ENCODE results near the gene SCGB3A1.

SCGB3A1 gene

DNA sequence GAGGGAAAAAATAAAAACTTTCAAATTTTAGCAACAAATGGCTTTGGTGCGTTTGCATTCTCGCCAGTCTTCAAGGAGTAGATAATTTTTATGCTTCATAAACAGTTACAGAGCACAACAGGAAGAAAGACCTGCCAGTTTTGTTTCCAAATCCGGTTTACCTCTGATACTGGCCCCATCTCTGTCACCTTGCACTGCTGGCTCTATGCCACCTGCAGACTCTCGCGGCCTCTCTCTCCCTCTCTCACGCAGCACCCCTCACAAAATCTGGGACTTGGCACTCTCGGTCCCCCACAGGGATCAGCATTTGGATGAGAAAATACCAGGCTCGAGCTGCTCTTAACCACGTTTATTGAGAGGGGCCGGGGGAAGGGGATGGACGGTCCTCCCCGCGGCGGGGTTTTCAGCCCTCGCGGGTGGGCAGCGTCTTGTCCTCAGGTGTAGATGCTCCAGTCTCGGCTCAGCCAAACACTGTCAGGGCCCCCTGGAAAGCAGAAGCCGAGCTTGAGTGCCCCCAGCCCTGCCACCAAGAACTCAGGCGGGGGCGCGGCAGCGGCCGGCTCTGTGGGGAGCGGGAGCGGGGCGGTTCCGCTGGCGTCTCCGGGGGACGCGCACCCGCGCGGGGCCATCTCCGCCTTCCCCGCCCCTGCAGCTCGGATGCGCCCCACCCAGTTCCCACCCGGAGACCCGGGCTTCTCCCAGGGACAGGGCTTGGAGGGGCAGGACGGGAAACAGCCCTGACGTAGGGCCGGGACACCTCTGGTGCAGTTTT, 1.3 kb downstream of the SCGB3A1 start:
- DNase-seq (ENCODE audit: low read depth in 2 of 2), result no peak

DNA sequence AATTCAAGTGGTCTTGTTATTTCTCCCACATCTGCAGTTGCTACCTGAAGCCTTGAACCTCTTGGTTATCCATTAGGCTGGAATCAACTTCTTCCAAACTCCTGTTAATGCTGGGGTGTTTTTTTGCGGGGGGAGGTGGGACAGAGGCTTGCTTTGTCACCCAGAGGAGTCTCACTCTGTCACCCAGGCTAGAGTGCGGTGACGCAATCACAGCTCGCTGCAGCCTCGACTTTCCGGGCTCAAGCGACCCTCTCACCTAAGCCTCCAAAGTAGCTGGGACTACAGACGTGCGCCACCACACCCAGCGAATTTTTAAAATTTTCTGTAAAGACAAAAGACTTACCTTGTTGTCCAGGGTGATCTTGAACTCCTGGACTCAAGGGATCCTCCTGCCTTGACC, 4.4 kb downstream of the SCGB3A1 start:
- DNase-seq (ENCODE audit: low read depth in 2 of 2), result no peak

DNA sequence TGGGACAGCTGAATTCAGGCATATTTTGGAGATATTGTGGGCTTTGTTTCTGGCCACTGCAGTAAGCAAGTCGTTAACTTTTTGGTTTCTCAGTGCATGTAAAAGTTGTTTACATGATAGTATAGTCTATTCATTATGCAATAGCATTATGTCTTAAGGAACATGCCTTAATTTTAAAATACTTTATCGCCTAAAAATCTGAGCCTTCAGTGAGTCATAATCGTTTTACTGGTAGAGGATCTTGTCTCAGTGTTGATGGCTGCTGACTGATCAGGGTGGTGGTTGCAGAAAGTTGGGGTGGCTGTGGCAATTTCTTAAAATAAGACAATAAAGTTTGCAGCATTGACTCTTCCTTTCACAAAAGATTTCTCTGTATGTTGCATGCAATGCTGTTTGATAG, 5.1 kb downstream of the SCGB3A1 start:
- no peak for DNase-seq (ENCODE audit: low read depth in 2 of 2)

DNA sequence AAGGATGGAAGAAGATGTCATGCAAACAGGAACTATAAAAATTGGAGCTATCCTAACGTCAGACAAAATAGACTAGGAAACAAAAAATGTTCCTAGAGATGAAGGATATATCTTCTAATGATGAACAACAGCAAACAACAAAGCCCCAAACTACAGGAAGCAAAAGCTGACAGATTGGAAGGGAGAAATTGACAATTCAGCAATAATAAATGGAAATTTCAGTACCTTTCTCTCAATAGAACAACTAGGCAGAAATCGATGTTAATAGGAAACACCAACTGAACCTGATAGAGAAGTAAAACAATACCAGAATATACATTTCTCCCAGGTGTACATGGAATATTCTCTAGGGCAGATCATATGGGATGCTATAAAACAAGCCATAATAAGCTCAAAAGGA, 7.6 kb downstream of the SCGB3A1 start:
- DNase-seq (ENCODE audit: low read depth in 2 of 2), result no peak

DNA sequence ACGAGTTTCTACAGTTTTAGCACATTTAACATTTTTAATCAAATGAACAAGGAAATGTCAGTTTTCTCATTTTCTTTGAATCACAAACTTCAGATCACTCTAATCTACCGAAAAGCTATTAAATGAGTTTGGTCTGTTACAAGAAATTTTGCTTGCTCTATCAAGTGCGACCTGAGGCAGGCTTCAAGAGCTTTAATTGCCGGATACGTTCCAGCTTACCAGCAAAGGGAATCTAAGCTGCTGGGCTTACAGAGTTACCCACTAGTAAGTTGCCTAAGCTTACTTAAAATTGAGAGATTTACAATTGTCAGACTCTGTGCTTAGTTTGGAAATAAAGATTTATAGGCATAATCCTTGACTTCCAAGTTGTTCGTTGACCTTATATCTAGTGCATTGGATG, 10.6 kb downstream of the SCGB3A1 start:
- no peak for DNase-seq (ENCODE audit: low read depth in 2 of 2)

DNA sequence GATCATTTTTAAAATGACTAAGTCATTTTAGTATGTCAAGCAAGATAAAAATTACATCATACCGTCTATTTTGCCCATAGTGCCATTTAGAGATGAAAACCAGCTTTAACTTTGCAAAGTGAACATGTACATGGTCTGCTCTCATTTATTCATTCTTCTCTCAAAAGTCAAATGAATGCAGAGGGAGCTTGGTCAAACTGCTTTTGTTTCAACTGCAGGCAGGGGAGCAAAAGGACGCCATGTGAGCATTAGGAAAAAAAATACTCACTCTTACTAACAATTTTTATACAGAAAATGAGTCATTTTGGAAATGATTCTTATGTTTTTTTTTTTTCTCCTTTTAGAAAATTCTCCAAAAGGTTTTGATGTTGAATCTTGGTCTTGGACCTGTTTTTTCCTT, 15.7 kb downstream of the SCGB3A1 start:
- no peak for DNase-seq (ENCODE audit: low read depth in 2 of 2)

DNA sequence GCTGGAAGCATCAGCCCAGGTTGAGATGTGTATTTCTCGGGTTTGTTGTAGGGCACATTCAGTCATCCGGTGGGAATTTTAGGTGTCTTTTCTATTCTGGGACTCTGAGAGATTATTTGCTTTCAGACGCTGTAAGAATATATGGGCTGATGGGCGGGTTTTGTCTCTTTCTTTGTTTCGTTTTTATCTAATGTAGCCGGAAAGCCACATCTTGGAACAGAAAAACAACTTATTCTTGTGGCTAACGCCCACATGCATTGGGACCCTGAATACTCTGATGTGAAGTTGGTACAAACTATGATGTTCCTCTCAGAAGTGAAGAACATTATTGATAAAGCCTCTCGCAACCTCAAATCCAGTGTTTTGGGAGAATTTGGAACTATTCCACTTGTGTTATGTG, 22.4 kb downstream of the SCGB3A1 start:
- DNase-seq (ENCODE audit: low read depth in 2 of 2), result no peak

DNA sequence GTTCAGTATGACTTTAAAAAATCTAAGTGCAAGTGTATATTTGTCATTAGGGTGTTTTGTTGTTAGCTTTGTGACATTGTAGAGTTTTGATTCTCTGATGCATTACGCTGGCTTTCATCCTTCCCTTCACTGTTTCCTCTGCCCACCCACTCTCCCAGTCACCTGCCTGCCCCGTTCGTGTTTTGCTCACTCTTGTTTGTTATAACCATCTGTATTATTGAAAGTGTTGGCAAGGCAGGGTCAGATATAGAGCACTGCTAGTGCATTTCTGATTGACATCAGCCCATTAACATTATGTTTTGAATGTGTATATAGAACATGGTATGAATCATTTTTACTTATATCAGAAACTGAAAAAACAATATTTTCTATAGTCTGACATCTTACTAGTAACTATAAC, 27.3 kb downstream of the SCGB3A1 start:
- no peak for DNase-seq (ENCODE audit: low read depth in 2 of 2)

DNA sequence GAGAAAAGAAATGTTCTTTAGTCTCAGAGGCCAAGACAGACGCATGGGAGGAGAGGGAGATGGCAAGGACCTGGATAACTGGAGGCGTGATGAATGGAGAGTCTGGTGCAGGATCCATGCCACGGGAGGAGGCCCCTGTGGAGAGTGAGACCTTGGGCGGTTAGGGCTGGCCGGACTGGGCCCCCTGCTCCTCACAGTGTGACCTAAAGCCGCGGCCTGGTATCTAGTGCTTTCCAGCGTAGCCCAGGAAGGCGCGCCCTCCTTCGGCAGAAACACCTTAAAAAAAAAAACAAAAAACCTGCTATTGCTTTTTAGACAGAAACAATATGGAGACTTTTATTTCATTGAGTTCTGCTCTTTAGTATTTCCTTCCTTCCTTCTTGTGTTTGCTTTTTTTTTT, 33.1 kb downstream of the SCGB3A1 start:
- no peak for DNase-seq (ENCODE audit: low read depth in 2 of 2)

DNA sequence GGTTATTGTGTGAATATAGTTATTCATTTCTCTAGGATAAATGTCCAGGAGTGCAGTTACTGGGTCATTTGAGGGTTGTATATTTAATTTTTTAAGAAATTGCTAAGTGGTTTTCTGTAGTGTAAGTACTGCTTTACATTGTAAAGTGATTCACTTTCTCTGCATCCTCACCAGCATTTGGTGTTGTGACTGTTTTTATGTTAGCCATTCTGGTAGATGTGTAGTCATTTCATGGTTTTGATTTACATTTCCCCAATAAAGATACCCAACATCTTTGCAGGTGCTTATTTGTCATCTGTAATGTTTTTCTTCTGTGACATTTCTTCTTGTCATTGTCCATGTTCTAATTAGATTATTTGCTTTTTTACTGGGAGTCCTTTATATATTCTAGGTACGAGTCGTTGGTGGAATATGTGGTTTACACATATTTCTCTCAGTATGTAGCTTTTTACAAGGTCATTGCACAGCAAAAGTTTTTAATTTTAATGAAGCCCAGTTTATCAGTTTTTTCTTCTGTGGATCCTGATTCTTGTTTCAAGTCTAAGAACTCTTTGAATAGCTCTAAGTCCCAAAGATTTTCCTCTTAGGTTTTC, 34.0 kb downstream of the SCGB3A1 start:
- DNase-seq (ENCODE audit: low read depth in 2 of 2), result no peak

DNA sequence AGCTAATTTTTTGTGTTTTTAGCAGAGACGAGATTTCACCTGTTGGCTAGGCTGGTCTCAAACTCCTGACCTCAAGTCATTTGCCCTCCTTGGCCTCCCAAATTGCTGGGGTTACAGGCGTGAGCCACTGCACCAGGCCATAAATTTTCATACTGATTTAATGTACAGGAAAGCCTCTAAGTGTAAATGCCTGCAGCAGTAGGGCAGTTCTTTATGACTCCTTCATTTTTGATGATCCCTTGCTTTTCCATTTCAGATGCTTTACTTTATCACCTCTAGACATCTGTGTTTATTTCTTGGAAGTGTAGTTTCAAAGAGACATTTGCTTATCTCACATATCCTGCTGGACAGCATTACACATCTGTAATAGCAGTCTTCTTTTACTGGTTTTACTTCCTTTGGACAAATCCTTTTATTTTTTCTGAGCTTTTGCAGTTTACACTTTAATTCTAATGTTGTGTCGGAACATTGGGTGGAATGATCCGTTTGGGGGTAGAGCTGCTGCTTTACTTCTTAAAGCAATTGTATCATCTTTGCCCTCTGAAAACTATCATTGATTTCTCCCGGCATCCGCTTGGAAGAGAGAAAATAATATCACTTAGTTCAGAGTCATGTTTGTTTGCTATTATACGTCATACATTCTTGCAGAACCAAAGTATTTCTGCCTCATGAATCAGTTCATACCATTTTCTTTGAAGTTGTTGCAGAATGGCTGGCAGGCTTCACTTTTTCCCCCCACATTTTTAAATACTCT, 36.0 kb downstream of the SCGB3A1 start:
- no peak for DNase-seq (ENCODE audit: low read depth in 2 of 2)

DNA sequence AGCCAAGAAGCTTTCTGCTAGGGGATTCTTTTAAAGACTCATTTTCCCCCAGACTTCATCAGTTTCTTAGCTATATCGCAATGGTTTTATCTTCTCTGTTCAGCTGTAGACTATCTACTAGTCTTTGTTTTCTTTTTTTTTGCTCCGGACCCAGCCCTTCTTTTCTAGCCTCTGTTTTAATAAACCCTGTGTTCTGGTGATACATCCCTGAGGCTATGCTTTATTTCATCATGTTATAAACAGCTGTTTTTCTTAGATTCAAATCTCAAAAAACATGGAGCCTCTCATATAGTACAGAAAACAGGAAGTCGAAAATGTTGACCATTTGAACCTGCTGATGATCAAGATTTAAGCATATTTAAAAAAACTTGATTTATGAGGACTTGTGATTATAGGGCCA, 37.8 kb downstream of the SCGB3A1 start:
- DNase-seq (ENCODE audit: low read depth in 2 of 2), result no peak

DNA sequence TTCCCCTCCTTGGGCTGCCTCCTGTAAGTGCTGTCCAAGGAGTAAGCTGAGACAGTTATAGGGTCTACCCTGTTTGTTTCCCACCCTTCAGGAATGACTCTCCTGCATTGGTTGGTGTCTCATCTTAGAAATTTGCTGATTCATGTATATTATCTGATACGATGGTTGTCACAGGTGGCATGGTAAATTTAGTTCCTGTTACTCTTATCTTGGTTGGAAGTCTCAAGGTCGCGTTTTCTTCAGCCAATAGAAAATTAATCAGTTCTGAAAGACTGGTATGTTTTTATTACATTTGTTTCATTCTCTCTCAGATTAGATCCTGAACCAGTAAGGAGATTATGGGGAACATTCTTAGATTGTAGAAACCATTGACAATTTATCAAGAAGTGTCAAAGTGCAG, 42.7 kb downstream of the SCGB3A1 start:
- no peak for DNase-seq (ENCODE audit: low read depth in 2 of 2)

DNA sequence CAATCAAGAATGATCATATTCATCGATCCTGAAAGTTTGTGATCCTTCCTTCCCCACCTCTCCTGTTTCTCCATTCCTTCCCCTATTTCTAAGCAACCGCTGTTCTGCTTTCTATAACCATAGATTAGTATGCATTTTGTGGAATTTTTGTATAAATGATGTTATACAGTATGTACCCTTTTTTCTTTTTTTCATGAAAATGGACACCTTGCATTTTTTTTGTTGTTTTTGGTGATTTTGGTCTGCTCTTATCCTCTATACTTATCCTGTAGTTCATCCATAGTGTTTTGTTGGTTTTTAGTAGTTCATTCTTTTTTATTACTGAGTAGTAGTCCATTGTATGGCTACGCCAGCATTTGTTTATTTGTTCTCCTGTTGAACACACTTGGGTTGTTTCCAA, 46.1 kb downstream of the SCGB3A1 start:
- DNase-seq (ENCODE audit: low read depth in 2 of 2), result no peak

DNA sequence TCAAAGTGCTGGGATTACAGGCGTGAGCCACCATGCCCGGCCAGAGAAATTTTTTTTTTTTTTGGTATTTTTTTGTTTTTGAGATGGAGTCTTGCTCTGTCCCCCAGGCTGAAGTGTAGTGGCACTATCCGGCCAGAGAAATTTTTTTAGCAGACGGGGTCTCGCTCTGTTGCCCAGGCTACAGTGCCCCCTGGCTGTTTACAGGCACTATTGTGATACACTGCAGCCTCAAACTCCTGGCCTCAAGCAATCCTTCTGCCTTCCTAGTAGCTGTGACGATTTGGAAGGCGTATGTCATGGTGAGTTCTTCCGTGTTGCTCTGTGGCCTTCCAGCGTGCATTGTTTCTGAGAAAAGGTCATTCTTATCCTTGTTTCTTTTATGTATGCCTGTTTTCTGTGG, 49.6 kb downstream of the SCGB3A1 start:
- no peak for DNase-seq (ENCODE audit: low read depth in 2 of 2)

Measured in stimulated activated CD8-positive, alpha-beta memory T cell treated with anti-CD3 and anti-CD28 coated beads, Interleukin-7, amount 100 ng/mL, for 4 hours (primary cell).